GM13977 (cell line): ENCODE data around the gene XPO5.
A peak's percentile ranks its signal among the peaks of the same experiment; 100 is the strongest.
"Not testable (repeated sequence)": the region's sequence is repeated elsewhere in the genome, so short reads cannot be mapped to it uniquely, and the experiment has no call there.

ENCODE experiments used
- DNase-seq: peaks from one replicate; pipeline ENCODE4 v3.0.0; 2012; ENCODE audit warnings: low spot score
- in situ Hi-C: fragments of 300-500 bp; cut with MboI; formaldehyde crosslinking; loops from one replicate; pipeline ENCODE4 v1.12.0; 2022; ENCODE audit warnings: low sequenced_read_pairs, low pct_unique_long_range_greater_than_20kb, mixed read lengths, inconsistent platforms; ENCODE audit not compliant: unreplicated experiment
- TF ChIP-seq, protein P1 (sequence below): IDR thresholded peaks from 2 replicates; pipeline ENCODE4 v1.5.1; 2012; ENCODE audit warnings: mild to moderate bottlenecking, control low read depth; ENCODE audit not compliant: insufficient read depth; ENCODE audit errors: extremely low read depth, missing control alignments

XPO5 gene

DNA sequence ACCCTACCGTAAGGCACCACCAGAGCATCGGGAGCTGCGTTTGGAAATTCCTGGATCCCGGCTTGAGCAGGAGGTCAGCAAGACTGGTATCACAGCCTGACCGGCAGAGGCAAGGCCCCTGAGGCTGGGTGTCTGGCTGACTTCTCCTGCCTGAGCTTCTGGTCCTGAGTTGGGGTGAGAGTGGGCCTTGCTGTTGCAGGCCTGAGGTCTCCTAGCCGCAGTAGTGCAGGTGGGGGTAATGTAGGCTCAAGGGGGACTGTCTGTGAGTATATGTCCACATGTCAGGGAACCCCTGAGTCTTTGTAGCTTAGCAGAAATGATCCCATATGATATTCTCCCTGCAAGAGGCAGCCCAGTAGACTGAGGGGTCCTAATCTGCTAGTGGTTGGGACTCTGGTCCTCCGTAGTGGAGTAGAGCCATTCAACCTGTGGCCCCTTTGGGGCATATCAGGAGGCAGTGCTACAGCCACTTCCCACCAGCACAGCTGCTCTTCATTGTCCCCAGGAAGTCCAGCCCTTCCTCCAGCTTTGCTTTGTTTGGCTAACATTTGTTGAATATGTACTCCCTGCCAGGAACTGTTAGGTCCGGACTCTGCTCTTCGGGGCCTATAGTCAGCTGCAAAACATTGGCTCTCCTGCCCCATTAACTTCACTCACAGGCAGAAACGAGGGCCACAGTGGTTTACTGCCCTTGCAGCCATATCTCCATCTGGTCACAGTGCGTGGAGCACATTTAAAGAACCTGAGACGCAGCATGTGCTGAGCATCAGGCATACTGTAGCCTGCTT, 76.6 kb downstream of the XPO5 start:
- DNase-seq, result no peak
- in situ Hi-C loops, result no loop called here

DNA sequence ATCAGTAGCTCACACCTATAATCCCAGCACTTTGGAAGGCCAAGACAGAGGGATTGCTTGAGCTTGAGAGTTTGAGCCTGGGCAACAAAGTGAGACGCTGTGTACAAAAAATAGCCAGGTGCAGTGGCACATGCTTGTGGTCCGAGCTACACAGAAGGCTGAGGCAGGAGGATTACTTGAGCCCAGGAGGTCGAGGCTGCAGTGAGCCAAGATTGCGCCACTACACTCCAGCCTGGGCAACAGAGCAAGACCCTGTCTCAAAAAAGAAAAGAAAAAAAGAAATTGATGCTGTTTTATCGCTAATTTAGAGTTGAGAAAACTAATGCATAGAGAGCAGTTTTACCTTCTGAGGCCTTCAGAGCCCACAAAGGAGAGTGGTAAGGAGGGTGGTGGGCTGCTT, 77.5 kb downstream of the XPO5 start:
- DNase-seq, in situ Hi-C loops: not testable (repeated sequence)

More for the DNA sequence above, 76.6 kb downstream of the XPO5 start:
- TF ChIP-seq, protein P1, sequence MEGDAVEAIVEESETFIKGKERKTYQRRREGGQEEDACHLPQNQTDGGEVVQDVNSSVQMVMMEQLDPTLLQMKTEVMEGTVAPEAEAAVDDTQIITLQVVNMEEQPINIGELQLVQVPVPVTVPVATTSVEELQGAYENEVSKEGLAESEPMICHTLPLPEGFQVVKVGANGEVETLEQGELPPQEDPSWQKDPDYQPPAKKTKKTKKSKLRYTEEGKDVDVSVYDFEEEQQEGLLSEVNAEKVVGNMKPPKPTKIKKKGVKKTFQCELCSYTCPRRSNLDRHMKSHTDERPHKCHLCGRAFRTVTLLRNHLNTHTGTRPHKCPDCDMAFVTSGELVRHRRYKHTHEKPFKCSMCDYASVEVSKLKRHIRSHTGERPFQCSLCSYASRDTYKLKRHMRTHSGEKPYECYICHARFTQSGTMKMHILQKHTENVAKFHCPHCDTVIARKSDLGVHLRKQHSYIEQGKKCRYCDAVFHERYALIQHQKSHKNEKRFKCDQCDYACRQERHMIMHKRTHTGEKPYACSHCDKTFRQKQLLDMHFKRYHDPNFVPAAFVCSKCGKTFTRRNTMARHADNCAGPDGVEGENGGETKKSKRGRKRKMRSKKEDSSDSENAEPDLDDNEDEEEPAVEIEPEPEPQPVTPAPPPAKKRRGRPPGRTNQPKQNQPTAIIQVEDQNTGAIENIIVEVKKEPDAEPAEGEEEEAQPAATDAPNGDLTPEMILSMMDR, result no peak

DNA sequence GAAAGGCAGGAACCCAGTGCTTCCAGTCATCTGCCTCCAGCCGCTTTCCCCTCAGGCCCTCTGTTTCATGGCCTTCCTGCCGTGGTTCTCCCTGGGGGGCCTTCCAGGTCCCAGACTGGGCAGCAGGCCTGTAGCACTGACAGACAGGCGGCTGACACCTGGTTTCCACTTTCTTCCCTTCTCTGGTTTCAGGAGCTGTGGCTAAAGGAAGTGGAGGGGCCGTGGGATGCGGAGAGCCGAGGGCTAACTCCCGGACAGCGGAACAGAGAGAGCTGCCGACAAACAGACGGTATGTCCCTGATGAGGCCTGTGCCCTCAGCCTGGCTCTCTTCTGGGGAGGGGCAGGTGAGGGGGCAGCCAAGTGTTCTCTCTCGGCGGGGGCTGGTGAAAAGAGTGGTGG, 78.1 kb downstream of the XPO5 start:
- DNase-seq, result no peak
- in situ Hi-C loops, result no loop called here
- TF ChIP-seq, protein P1, result no peak

DNA sequence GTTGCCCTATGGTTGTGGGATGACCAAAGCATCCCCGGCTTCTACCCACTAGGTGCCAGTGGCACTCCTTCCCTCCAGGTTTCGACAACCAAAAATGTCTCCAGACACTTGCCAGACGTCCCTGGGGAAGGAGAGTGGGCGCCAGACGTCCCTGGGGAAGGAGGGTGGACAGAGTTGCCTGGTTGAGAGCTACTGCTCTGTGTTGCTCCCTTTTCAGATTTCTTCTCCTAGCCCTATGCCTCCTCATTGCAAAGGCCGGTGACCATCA, 78.8 kb downstream of the XPO5 start:
- TF ChIP-seq, protein P1, result no peak
- in situ Hi-C loops, result no loop called here
- no peak for DNase-seq

DNA sequence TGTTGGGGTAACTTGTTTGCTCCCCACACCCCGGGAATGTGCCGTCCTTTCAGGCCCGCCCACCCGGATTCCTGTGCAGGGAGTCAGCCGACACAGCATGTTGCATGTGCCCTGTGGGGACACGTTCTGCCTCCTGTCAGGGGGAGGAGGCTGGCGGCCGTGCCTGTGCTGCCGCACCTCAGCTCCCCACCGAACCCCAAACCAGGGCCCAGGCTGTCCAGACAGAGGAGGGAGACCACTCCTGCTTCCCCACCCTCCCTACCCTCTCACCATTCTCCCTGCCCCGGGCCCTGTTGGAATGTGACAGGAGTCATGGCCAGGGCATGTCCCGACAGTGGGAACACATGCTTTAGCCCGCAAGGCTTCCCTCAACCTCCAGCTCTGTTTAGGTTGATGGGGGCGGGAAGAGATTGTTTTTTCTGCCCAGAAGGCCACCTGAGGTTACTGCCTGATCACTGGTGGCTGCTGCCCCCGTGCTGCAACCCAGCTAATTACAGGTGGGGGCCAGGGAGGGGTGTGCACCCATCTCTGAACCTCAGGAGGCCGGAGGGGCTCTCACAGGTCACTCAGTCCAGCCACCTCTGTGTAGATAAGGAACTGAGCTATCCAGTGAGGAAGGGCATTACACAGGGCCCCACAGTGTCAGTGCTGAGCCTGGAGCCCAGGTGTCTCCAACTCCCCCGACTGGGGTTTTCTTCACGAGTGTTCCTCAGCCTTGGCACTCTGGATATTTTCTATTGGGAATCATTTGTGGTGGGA, 79.3 kb downstream of the XPO5 start:
- in situ Hi-C loops, result no loop called here
- TF ChIP-seq, protein P1, result peak; percentile 64
- DNase-seq, result peak; percentile 53

DNA sequence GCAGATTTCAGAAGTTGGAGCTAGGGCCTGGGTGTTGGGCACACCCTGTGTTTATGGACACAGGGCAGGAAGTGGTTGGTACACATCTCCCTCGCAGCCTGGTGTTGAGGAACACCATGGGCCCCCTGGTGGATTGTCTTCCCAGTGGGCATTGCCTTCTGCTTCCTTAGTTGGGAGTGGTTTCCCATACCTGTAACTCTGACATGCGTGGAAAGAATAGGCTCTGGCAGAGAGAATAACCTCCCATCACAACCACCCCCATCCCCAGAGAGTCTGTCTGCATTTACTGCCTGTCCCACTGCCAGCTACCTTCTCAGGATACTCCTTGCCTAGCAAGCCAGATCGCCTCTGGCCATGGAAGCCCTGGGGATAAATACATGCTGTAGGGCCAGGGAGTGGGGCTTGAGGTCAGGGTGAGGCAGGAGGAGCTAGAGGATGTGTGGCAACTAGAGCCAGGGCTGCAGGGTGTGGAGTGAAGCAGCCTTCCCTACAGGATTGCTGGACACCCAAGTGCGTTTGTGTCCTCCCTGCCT, 80.4 kb downstream of the XPO5 start:
- in situ Hi-C loops, result no loop called here
- TF ChIP-seq, protein P1, result peak; percentile 4
- no peak for DNase-seq

DNA sequence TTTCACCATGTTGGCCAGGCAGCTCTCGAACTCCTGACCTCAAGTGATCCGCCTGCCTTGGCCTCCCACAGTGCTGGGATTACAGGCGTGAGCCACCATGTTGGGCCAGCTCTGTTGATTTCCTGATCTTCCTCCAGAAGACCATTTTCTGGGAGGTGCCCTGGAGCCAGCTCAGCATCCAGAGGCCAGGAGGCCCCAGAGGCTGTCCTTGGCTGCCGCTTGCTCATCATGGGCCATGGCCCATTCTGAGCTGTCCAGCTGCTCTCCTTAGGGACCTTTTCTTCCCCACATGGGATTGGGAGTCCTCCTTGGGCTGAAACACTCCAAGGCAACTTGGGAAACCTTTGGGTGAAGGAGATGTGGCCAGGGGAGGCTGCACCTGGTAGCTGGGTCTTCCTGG, 81.1 kb downstream of the XPO5 start:
- in situ Hi-C loops, result no loop called here

More for the DNA sequence above, 81.1 kb downstream of the XPO5 start:
- DNase-seq, result no peak
- TF ChIP-seq, protein P1, result no peak
